Raji (cell line): ENCODE measurements around the gene TEX48.

Source experiments
- POLR2A ChIP-seq: IDR thresholded peaks from 2 replicates; pipeline ENCODE4 v1.6.1; 2011; ENCODE audit warnings: low read depth, low read length, control low read depth; ENCODE audit not compliant: insufficient read depth

The TEX48 gene

GRCh38 chr9:114624677-114625076 is 57.3 kb downstream of the TEX48 start:
- TF ChIP-seq POLR2A: no peak

GRCh38 chr9:114621975-114622609 is 59.9 kb downstream of the TEX48 start:
- no peak for TF ChIP-seq POLR2A

GRCh38 chr9:114621561-114621960 is 60.4 kb downstream of the TEX48 start:
- TF ChIP-seq POLR2A: no peak

GRCh38 chr9:114619191-114619761 is 62.7 kb downstream of the TEX48 start:
- no peak for TF ChIP-seq POLR2A

GRCh38 chr9:114616684-114617520 is 65.1 kb downstream of the TEX48 start:
- TF ChIP-seq POLR2A: no peak
